Measurements from ENCODE around the gene ADAMTSL5.
"Not testable (repeated sequence)": the region's sequence is repeated elsewhere in the genome, so short reads cannot be mapped to it uniquely, and the experiment has no call there.

The ADAMTSL5 gene

DNA sequence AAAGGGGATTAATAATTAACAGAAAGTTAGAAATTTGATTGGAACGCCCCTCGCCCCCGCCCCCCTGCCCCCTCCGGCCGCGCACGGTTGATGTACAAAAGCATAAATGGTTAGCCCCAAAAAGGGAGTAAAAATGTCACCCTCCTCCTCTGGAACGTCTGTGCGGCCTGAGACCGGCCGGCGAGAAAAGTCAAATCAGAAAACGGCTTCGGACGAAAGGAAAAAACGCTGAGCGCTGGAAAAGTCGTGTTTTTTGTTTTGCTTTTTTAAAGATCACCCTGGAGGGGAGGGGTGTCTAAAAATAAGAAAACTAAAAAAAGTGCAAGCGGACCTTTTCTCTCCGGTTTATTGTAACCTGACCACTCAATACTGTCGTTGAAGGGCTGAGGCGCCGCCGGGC lies 42.1 kb upstream of the ADAMTSL5 start:
- H3K27ac ChIP-seq, result no peak overlapping the region
- TF ChIP-seq CTCF (IDR thresholded peaks at IDR 0.05) (no peak), ZFX (IDR thresholded peaks at IDR 0.05; ENCODE audit: borderline replicate concordance) (no peak)

DNA sequence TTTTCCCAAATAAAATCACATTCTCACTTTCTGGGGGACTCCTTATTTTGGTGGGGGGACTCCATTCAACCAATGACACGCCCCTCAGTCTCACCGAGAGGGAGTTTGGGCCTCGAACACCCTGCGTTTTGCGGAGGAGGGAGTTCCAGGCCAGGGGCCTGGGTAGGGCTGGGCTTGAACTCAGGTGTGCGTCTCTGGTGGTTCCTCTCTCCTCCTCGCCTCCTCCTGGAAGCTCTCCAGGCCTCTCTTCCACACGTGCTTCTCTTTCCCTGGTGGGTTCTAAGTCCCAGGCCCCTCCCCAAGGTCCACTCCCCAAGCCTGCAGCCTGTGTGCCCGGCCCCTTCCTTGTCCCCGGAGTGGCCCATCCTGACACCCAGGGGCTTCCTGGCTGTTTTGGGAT lies 40.6 kb upstream of the ADAMTSL5 start:
- peak overlapping the region; percentile 18; the same call in 1 of the 2 replicates for H3K27ac ChIP-seq
- TF ChIP-seq CTCF (IDR thresholded peaks at IDR 0.05) (no peak), ZFX (IDR thresholded peaks at IDR 0.05; ENCODE audit: borderline replicate concordance) (no peak)

DNA sequence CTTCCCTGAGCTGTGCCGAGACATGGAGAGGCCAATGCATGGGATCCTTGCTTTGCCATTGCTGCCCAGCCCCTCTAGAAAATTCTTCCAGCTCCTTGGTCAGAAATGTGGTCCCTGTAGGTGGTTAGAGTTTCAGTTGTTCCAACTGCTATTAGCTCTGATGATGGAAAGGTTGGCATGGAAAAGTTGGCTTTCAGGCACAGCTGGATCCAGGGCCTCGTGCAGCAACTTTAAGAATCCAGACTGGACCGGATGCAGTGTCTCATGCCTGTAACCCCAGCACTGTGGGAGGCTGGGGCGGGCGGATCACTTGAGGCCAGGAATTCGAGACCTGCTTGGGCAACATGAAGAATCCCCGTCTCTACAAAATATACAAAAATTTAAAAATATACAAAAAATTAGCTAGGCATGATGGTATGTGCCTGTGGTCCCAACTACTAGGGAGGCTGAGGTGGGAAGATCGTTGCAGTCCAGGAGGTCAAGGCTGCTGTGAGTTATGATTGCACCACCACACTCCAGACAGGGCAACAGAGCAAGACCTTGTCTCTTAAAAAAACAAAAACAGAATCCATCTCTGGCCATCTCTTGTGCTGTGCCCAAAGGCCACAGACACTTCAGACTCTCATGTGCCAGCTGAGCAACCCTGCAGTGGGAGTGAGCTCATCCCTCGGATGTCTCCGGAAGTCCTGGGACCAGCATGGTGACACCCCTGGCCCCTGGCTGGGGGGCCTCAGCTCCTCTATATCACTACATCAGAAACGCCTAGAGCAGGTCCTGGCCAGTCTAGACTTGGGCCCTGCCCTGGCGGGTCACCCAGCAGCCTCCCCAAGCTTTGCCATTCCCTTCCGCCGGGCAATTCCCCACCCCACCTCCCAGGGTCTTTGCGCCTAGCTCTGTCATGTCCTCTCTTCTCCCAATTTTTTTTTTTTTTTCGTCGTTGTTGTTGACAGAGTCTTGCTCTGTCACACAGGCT lies 38.5 kb upstream of the ADAMTSL5 start:
- TF ChIP-seq CTCF (IDR thresholded peaks at IDR 0.05), result no peak
- TF ChIP-seq ZFX (IDR thresholded peaks at IDR 0.05; ENCODE audit: borderline replicate concordance), result no peak
- no peak overlapping the region for H3K27ac ChIP-seq

DNA sequence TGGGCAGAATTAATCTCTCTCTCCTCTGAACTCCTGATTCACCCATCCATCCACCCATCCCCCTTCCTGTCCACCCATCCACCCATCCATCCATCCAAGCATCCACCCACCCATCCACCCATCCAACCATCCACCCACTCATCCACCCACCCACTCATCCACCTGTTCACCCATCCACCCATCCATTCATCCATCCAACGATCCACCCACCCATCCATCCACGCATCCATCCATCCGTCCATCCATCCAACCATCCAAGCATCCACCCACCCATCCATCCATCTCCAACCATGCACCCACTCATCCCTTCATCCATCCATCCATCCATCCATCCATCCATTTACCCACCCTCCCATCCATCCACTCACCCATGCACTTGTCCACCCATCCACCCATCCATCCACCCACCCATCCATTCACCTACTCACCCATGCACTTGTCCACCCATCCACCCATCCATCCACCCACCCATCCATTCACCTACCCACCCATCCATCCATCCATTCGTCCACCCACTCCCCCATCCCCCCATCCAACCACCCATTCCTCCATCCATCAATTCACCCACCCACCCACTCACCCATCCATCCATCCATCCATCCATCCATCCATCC lies 36.6 kb upstream of the ADAMTSL5 start:
- H3K27ac ChIP-seq, result no peak overlapping the region
- TF ChIP-seq CTCF (IDR thresholded peaks at IDR 0.05) (no peak), ZFX (IDR thresholded peaks at IDR 0.05; ENCODE audit: borderline replicate concordance) (no peak)

GRCh38 chr19:1540365-1540925 lies 27.6 kb upstream of the ADAMTSL5 start:
- TF ChIP-seq CTCF (IDR thresholded peaks at IDR 0.05) (no peak), ZFX (IDR thresholded peaks at IDR 0.05; ENCODE audit: borderline replicate concordance) (no peak)
- H3K27ac ChIP-seq, result no peak overlapping the region

DNA sequence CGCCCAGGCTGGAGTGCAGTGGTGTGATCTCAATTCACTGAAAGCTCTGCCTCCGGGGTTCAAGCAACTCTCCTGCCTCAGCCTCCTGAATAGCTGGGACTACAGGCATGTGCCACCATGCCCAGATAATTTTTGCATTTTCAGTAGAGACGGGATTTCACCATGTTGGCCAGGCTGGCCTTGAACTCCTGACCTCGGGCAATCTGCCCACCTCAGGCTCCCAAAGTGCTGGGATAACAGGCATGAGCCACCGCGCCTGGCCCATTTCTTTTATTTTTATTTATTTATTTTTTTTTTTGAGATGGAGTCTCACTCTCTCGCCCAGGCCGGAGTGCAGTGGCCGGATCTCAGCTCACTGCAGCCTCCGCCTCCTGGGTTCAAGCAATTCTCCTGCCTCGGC lies 26.9 kb upstream of the ADAMTSL5 start:
- H3K27ac ChIP-seq, result not testable (repeated sequence)

GRCh38 chr19:1538978-1539377 lies 26.2 kb upstream of the ADAMTSL5 start:
- no peak overlapping the region for H3K27ac ChIP-seq
- TF ChIP-seq CTCF (IDR thresholded peaks at IDR 0.05), result no peak
- TF ChIP-seq ZFX (IDR thresholded peaks at IDR 0.05; ENCODE audit: borderline replicate concordance), result no peak

GRCh38 chr19:1535699-1536098 lies 22.9 kb upstream of the ADAMTSL5 start:
- not testable (repeated sequence) for H3K27ac ChIP-seq

All from 22Rv1 (cell line).